CD4-positive, alpha-beta T cell treated with Interleukin-4 for 1 hour (primary cell): ENCODE results near the gene BLNK.
A peak's percentile ranks its signal among the peaks of the same experiment; 100 is the strongest.
"Not testable (repeated sequence)": the region's sequence is repeated elsewhere in the genome, so short reads cannot be mapped to it uniquely, and the experiment has no call there.

Experiments used
- DNase-seq, 2 donors: peaks; one replicate each; pipeline ENCODE4 v3.0.0-alpha.2; 2020 to 2022

BLNK gene

DNA sequence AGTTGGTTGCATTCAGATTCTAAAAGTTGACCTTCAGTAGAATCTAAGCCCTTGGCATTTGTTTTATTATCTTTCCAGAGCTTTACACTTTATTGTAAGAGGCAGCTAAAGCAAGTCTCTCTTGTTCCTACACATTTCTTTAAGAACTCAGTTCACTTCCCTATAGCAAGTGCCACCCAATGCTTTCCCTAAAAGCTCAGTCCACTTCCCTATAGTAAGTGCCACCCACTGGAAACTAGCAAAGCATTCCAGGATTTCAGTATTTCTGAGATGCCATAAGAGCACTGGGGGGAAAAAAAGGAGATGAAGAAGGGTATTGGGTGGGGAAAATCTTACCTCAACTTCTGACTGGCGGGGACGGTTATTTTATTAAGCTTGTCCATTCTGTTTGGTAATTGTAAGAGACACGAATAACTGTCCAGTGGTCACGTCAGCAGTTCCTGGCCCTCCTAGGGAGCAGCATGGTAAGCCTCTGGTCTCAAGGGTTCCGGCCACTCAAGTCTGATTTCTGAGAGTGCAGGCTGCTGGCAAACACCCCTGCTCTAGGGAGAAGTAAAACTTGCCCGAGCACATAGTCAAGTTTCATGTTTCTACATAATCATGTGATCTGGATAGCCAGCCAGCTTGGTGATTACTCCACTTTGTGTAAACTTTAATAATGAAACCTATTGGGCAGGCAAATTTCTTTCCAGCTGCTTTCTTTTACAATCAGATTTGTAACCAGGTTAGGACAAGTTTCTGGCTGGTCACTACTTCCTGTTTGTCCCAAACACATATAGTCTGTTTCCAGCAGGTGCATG is at the start of gene BLNK:
BLNK (minus strand) TSS at position 554 of the 800 bp plus-strand sequence; CDS start at position 383, 171 bp downstream.
- peak in 1 of 2 donors; percentile 38 for DNase-seq

- no peak for DNase-seq
These were observed 48.5 kb upstream of the BLNK start for GRCh38 chr10:96319754-96320474.

DNA sequence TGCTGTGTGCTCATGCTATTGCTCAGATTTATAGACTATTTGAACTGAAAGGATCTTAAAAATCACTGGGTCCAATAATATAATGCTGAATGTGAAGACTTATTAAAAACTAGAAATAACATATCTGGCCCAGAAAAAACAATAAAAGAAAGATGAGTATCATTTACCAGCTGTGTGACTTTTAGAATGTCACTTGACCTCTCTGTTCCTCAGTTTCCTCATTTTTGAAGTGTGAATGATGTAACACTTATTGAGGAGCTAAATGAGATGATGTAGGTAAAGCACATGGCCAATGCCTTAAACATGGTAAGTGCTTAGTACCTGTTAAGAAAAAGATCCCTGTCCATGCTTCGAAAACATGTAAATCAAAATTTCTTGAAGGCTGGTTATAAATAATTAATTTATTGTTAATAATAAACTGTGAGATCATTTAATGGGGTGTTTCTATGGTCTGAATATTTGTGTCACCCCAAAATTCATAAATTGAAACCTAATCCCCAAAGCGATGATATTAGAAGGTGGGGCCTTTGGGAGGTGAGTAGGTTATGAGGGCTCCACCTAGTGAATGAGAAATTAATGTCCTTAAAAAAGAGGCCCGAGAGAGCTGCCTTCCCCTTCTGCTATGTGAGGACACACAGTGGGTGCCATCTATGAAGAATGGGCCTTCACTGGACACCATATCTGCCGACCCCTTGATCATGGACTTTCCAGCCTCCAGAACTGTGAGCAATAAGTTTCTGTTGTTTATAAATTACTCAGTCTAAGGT is 45.9 kb upstream of the BLNK start:
- DNase-seq: no peak

- DNase-seq: no peak
These were observed 42.0 kb upstream of the BLNK start for GRCh38 chr10:96313344-96313743.

- no peak for DNase-seq
These were observed 39.9 kb upstream of the BLNK start for GRCh38 chr10:96311180-96311715.

GRCh38 chr10:96310321-96310669 is 38.9 kb upstream of the BLNK start:
- DNase-seq: no peak

- no peak for DNase-seq
These were observed 38.4 kb upstream of the BLNK start for GRCh38 chr10:96309628-96310320.

DNA sequence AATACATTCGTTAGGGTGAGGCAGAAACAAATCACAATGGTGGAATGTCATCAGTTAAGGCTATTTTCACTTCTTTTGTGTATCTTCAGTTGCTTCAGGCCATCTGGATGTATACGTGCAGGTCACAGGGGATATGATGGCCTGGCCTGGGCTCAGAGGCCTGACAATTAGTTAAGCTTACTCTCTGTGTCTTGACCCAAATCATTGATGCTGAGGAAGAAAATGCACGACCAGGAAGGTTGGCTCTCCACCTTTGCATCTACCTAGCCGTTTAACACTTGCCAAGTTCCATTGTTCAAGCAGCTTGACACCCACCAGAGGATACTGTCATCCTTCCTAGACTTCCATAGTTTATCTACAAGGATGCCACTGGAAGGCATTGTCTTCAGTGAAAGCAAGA is 37.5 kb upstream of the BLNK start:
- DNase-seq: not testable (repeated sequence)

DNA sequence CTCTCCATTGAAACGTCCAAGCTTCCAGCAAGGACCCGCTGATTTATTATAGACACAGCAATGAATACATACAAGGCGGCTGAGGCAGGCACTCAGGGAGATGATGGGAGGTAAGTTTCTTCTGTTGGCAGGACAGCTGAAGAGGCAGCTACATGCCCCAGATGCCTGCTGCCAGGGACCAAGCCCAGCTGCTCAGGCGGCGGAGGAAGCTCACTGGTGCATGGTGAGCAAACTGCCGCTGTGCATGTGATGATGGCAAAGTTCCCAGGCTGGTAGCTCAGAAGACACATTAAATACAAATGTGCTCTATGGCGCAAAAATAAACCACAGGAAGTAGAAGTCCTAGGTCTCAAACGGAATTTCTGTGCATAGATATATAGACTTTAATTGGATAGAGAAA is 35.1 kb upstream of the BLNK start:
- DNase-seq: peak in 1 of 2 donors; percentile 43

DNA sequence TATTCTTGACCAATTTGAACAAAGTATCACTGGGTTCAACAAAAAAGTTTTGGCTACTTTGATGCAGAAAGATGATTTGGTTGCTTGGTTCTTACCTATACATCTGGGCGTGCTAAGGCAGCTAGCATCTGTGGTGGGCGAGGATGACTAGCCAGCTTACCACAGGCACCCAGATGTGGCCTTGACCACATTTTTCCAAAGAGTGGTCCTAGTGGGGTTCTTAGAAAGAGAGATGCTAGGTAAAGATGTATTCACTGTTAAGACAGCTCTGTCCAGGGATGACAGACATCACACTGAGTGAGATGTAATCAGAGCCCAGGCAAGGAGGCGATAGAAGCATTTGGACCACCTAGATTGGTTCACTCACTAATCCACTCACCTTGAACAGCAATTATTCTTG is 33.6 kb upstream of the BLNK start:
- no peak for DNase-seq

DNA sequence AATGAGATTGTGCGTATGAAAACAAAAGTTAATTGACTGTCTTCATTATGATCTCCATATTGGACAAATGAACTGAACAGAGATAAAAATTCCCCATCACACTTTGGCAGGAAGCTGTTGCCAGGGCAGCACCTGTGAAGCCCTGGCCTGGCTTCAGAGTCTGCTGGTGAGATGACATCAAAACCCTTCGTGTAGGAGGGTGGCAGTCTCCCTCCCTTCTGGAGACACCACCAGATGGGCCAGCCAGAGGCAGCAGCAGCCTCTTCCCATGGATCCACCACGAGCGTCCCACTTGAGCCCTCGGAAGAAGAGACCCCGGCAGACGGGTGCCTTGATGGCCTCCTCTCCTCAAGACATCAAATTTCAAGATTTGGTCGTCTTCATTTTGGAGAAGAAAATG is 32.9 kb upstream of the BLNK start, which contains the start of gene DNTT:
DNTT (plus strand) TSS at position 205 of the 400 bp plus-strand sequence; CDS start at position 269, 64 bp downstream.
- DNase-seq: no peak

GRCh38 chr10:96301616-96302015 is 30.2 kb upstream of the BLNK start:
- DNase-seq: no peak

- DNase-seq: peak in 1 of 2 donors; percentile 22
These were observed 28.0 kb upstream of the BLNK start for GRCh38 chr10:96299383-96299782.

DNA sequence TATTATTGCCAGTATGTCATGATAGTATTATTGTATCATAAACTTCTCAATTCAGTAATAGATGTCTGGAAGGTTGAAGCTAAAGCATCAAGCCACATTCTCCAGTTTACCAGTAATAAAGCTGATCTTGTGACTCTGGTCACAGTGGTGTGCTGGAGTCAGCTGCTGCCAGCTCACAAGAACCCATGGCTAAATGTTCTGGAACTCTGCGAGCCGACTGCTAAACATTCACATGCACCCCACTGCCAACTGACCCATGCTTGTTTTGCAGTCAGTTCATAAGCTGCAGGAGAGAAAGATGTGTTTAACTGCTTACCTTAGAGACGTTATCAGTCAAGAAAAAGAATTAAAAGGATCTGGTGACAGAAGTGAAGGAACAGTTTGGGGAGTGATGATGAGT is 27.0 kb upstream of the BLNK start:
- DNase-seq: no peak

DNA sequence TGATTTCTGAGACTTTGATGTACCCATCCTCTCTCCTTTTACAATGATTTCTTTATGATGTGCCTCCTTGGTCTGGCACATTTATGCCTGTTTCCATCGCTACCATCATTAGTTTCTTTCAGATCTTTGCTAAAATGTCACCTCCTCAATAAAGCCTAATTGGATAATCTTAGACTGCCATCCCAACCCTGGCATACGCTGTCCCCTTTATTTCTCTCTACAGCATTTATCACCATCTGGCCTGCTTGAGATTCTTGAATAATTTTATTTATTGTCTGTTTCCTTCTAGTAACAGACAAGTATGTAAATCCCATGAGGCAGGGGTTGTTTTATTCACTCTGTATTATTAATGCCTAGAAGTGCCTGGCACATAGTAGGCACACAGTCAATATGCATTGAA is 26.1 kb upstream of the BLNK start:
- no peak for DNase-seq

- DNase-seq: no peak
These were observed 24.1 kb upstream of the BLNK start for GRCh38 chr10:96295475-96295874.

DNA sequence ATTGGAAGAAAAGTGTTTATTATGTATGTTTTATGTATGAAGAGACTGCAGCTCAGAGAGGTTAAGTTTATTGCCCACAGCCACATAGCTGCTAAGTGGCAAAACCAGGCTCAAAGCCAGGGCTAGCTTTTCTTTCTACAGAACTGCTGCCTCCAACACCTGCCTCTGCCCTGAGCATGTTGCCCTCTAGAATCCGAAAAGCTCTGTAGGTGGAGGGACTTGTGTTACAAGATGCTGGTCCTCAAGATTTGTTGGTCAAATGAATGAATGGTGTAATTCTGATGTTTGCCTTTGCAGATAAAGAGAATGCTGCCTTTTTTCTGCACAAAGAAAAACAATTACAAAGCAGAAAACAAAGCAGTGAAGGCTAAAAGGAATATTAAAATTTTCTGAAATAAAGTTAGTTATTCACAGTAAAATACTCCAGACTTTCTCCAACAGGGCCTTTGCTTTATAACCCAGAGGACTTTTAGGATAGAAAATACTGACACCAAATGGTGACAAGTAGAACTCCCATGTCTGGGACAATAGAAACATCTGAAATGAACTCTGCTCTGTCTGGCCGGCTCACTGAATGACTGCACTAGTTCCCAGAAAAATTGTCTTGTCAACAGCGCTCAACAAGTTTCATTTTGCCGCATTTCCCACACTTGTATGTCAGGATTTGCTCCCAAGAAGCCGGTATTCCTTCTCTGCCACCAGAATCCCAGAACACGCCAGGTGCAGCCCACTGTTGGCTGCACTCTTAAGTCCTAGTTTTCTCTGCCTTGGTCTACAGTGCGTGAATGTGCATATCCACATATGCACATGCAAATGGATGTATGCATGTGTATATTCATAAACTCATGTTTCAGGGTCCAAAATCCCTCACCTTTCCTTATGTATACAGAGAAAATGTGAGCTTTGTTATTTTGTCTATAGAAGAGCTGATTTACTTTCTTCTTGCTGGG is 21.9 kb upstream of the BLNK start:
- DNase-seq: peak in 1 of 2 donors; percentile 29

GRCh38 chr10:96290368-96291133 is 19.2 kb upstream of the BLNK start:
- no peak for DNase-seq

- DNase-seq: no peak
These were observed 18.0 kb upstream of the BLNK start for GRCh38 chr10:96289218-96289910.

DNA sequence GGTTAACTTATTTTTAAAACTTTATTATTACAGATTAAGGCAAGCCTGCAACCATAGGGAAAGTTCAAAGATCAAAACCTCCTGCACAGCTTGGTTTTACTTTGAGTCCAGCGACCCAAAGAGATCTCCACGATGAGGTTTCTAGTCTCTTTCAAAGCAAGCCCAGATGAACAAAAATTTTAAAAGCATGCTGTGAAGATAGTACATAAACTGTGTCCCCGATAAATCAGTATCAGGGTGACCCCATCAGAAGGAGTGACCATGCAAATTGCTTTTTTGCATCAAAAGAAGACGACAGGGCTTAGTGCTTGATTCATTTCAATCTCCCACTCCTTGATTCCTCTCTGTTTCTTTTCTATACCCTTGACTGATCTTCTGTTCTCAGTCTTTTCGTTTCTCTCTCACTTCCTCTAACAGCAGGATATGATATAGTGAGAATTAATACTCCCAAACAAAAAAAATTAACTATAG is 16.8 kb upstream of the BLNK start:
- DNase-seq: no peak
